Measurements from ENCODE around the gene ST3GAL3.

ST3GAL3 gene

GRCh38 chr1:43783096-43783670 lies 75.8 kb downstream of the ST3GAL3 start:
- H3K4me1 ChIP-seq (ENCODE audit: control insufficient read depth, insufficient read depth, low read length), result no peaks in the 10 kb centered on the region
- no peaks in the 10 kb centered on the region for H3K36me3 ChIP-seq (ENCODE audit: control insufficient read depth, insufficient read depth, low read length)
- no peak overlapping the region for H3K4me3 ChIP-seq (ENCODE audit: low read length)
- no peaks in the 10 kb centered on the region for H3K27me3 ChIP-seq (ENCODE audit: control insufficient read depth, insufficient read depth, low read length)
- H3K9me3 ChIP-seq (ENCODE audit: control insufficient read depth, low read length), result peaks cover 3% of the 10 kb centered on the region
- no peak overlapping the region for H3K9ac ChIP-seq (ENCODE audit: low read length)

DNA sequence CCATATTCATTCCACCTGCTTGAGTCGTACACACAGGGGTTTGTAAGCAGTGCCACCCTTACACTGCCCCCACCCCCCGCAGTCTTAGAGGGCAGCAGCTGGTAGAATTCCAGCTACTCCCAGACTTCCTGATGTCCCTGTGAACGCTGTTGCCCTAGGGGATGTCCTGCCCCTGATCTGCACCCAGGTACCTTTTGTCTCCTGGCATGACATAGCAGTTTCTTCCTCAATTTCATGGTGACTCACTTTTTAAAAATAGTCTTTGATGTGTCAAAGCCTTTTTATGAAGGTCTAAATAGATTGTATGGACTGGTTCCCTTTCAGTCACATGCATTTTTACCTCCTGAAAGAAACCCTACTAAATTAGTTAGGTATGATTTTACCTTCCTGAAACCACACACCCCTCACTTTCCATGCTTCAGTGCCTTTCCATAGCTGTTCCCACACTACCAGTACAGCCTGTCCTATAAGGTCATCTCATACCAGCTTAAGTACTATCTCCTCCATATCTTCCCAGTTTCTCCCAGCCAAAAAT lies 76.4 kb downstream of the ST3GAL3 start:
- H3K36me3 ChIP-seq (ENCODE audit: control insufficient read depth, insufficient read depth, low read length), result no peaks in the 10 kb centered on the region
- H3K9ac ChIP-seq (ENCODE audit: low read length), result no peak overlapping the region
- H3K4me3 ChIP-seq (ENCODE audit: low read length), result no peak overlapping the region
- no peaks in the 10 kb centered on the region for H3K4me1 ChIP-seq (ENCODE audit: control insufficient read depth, insufficient read depth, low read length)
- H3K27me3 ChIP-seq (ENCODE audit: control insufficient read depth, insufficient read depth, low read length), result no peaks in the 10 kb centered on the region
- peaks cover 3% of the 10 kb centered on the region for H3K9me3 ChIP-seq (ENCODE audit: control insufficient read depth, low read length)

- Histone ChIP-seq H3K4me1 (ENCODE audit: control insufficient read depth, insufficient read depth, low read length) (no peaks in the 10 kb centered on the region), H3K4me3 (ENCODE audit: low read length) (no peak overlapping the region), H3K9me3 (ENCODE audit: control insufficient read depth, low read length) (no peaks in the 10 kb centered on the region), H3K9ac (ENCODE audit: low read length) (no peak overlapping the region), H3K27me3 (ENCODE audit: control insufficient read depth, insufficient read depth, low read length) (no peaks in the 10 kb centered on the region), H3K36me3 (ENCODE audit: control insufficient read depth, insufficient read depth, low read length) (no peaks in the 10 kb centered on the region)
Observed at GRCh38 chr1:43786201-43786958, 79.0 kb downstream of the ST3GAL3 start.

DNA sequence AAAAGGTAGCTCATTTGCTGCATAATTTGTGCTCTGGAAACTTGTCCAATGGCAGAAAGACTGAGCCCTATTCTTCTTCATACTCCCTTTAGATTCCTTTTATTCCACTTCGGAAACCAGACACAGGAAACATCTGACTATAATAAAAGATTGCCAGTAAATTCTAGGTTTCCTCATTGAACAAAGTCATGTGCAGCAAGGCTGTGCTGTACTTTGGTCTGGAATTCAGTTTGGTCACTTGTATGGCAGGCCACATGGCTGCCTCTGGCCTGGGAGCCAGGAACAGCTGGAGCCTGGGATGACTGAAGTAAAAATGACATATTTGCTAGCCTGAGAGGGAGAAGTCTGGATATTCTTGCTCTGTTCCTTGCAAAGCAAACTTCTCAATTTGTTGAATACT lies 79.6 kb downstream of the ST3GAL3 start:
- Histone ChIP-seq H3K36me3 (ENCODE audit: control insufficient read depth, insufficient read depth, low read length) (no peaks in the 10 kb centered on the region), H3K27me3 (ENCODE audit: control insufficient read depth, insufficient read depth, low read length) (no peaks in the 10 kb centered on the region), H3K4me3 (ENCODE audit: low read length) (no peak overlapping the region), H3K9me3 (ENCODE audit: control insufficient read depth, low read length) (no peaks in the 10 kb centered on the region), H3K4me1 (ENCODE audit: control insufficient read depth, insufficient read depth, low read length) (no peaks in the 10 kb centered on the region), H3K9ac (ENCODE audit: low read length) (no peak overlapping the region)

- H3K9me3 ChIP-seq (ENCODE audit: control insufficient read depth, low read length), result no peaks in the 10 kb centered on the region
- no peak overlapping the region for H3K9ac ChIP-seq (ENCODE audit: low read length)
- no peak overlapping the region for H3K4me3 ChIP-seq (ENCODE audit: low read length)
- H3K27me3 ChIP-seq (ENCODE audit: control insufficient read depth, insufficient read depth, low read length), result no peaks in the 10 kb centered on the region
- no peaks in the 10 kb centered on the region for H3K36me3 ChIP-seq (ENCODE audit: control insufficient read depth, insufficient read depth, low read length)
- H3K4me1 ChIP-seq (ENCODE audit: control insufficient read depth, insufficient read depth, low read length), result no peaks in the 10 kb centered on the region
Observed at GRCh38 chr1:43789604-43790550, 82.5 kb downstream of the ST3GAL3 start.

- H3K9ac ChIP-seq (ENCODE audit: low read length), result no peak overlapping the region
- H3K36me3 ChIP-seq (ENCODE audit: control insufficient read depth, insufficient read depth, low read length), result no peaks in the 10 kb centered on the region
- no peaks in the 10 kb centered on the region for H3K27me3 ChIP-seq (ENCODE audit: control insufficient read depth, insufficient read depth, low read length)
- H3K9me3 ChIP-seq (ENCODE audit: control insufficient read depth, low read length), result no peaks in the 10 kb centered on the region
- no peak overlapping the region for H3K4me3 ChIP-seq (ENCODE audit: low read length)
- no peaks in the 10 kb centered on the region for H3K4me1 ChIP-seq (ENCODE audit: control insufficient read depth, insufficient read depth, low read length)
Observed at GRCh38 chr1:43791243-43791642, 83.9 kb downstream of the ST3GAL3 start.

DNA sequence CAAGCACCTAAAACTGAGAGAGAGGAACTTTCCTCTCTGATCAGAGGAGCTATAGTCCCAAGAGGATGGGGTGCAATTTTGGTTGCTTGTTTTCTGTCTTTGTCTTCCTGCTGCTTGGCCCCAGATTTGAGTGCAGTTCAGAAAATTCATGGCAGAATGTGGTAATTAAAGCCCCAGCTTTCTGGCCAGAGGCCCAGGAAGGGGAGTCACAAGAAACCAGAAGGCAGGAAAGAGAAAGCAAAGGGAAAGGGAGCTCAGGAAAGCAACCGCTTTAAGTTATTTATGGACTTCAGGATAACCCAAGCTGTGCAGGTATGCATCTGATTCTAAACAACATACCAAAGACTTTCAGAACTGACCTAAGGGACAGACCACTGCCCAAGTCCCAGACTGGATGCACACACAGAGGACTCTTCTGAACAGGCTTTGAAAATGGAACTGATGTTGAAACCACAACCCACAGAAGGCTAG lies 88.8 kb downstream of the ST3GAL3 start:
- no peaks in the 10 kb centered on the region for H3K9me3 ChIP-seq (ENCODE audit: control insufficient read depth, low read length)
- no peaks in the 10 kb centered on the region for H3K4me1 ChIP-seq (ENCODE audit: control insufficient read depth, insufficient read depth, low read length)
- no peaks in the 10 kb centered on the region for H3K27me3 ChIP-seq (ENCODE audit: control insufficient read depth, insufficient read depth, low read length)
- H3K36me3 ChIP-seq (ENCODE audit: control insufficient read depth, insufficient read depth, low read length), result no peaks in the 10 kb centered on the region
- H3K4me3 ChIP-seq (ENCODE audit: low read length), result no peak overlapping the region
- no peak overlapping the region for H3K9ac ChIP-seq (ENCODE audit: low read length)

- H3K27me3 ChIP-seq (ENCODE audit: control insufficient read depth, insufficient read depth, low read length), result no peaks in the 10 kb centered on the region
- no peaks in the 10 kb centered on the region for H3K36me3 ChIP-seq (ENCODE audit: control insufficient read depth, insufficient read depth, low read length)
- no peaks in the 10 kb centered on the region for H3K4me1 ChIP-seq (ENCODE audit: control insufficient read depth, insufficient read depth, low read length)
- H3K9me3 ChIP-seq (ENCODE audit: control insufficient read depth, low read length), result no peaks in the 10 kb centered on the region
- H3K9ac ChIP-seq (ENCODE audit: low read length), result no peak overlapping the region
- H3K4me3 ChIP-seq (ENCODE audit: low read length), result no peak overlapping the region
Observed at GRCh38 chr1:43797891-43798290, 90.6 kb downstream of the ST3GAL3 start.

GRCh38 chr1:43799656-43800635 lies 92.6 kb downstream of the ST3GAL3 start:
- H3K36me3 ChIP-seq (ENCODE audit: control insufficient read depth, insufficient read depth, low read length), result no peaks in the 10 kb centered on the region
- H3K9ac ChIP-seq (ENCODE audit: low read length), result no peak overlapping the region
- H3K27me3 ChIP-seq (ENCODE audit: control insufficient read depth, insufficient read depth, low read length), result no peaks in the 10 kb centered on the region
- H3K4me3 ChIP-seq (ENCODE audit: low read length), result no peak overlapping the region
- H3K4me1 ChIP-seq (ENCODE audit: control insufficient read depth, insufficient read depth, low read length), result no peaks in the 10 kb centered on the region
- H3K9me3 ChIP-seq (ENCODE audit: control insufficient read depth, low read length), result no peaks in the 10 kb centered on the region

- H3K4me1 ChIP-seq (ENCODE audit: control insufficient read depth, insufficient read depth, low read length), result no peaks in the 10 kb centered on the region
- no peak overlapping the region for H3K4me3 ChIP-seq (ENCODE audit: low read length)
- no peaks in the 10 kb centered on the region for H3K27me3 ChIP-seq (ENCODE audit: control insufficient read depth, insufficient read depth, low read length)
- no peaks in the 10 kb centered on the region for H3K36me3 ChIP-seq (ENCODE audit: control insufficient read depth, insufficient read depth, low read length)
- no peaks in the 10 kb centered on the region for H3K9me3 ChIP-seq (ENCODE audit: control insufficient read depth, low read length)
- H3K9ac ChIP-seq (ENCODE audit: low read length), result no peak overlapping the region
Observed at GRCh38 chr1:43800771-43801170, 93.4 kb downstream of the ST3GAL3 start.

- no peaks in the 10 kb centered on the region for H3K9me3 ChIP-seq (ENCODE audit: control insufficient read depth, low read length)
- no peak overlapping the region for H3K9ac ChIP-seq (ENCODE audit: low read length)
- H3K27me3 ChIP-seq (ENCODE audit: control insufficient read depth, insufficient read depth, low read length), result no peaks in the 10 kb centered on the region
- H3K36me3 ChIP-seq (ENCODE audit: control insufficient read depth, insufficient read depth, low read length), result no peaks in the 10 kb centered on the region
- no peaks in the 10 kb centered on the region for H3K4me1 ChIP-seq (ENCODE audit: control insufficient read depth, insufficient read depth, low read length)
- no peak overlapping the region for H3K4me3 ChIP-seq (ENCODE audit: low read length)
Observed at GRCh38 chr1:43801203-43801602, 93.9 kb downstream of the ST3GAL3 start.
